ENCODE measurements around the gene CCDC6.

DNA sequence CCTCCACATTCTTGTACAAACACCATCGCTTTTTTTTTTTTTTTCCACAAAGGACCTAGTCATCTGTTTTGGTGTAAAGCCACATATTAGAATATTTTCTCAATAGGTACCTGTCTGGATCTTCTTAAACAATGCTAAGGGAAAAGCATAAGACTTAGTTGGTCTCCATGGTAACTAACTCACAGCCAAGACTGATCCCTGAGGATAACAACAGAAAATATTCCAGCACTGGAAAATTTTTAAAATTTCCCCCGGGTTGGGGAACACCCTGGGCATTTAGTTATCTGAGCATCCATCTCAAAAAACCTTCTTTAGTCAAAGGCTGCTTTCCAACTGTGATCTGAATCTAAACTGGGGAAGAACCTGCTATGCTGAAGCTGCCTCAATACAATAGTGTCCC is 43.7 kb upstream of the CCDC6 start:
- TF ChIP-seq CTCF (IDR thresholded peaks at IDR 0.05) (no peak), POLR2A (IDR thresholded peaks at IDR 0.05) (no peak), POLR2AphosphoS5 (IDR thresholded peaks at IDR 0.05) (no peak)

Measured in sigmoid colon (tissue), 4 donors.